HL-60 (cell line): ENCODE results near the gene ZNRF4.

Experiments used
- POLR2AphosphoS5 ChIP-seq: IDR thresholded peaks from 2 replicates; pipeline ENCODE4 v1.6.1; 2012; ENCODE audit warnings: low read depth
- TF ChIP-seq, protein P1 (sequence below): IDR thresholded peaks from one replicate; pipeline ENCODE4 v1.5.1; 2011; ENCODE audit warnings: low read length, control low read depth, inconsistent platforms; ENCODE audit not compliant: insufficient read depth

DNA sequence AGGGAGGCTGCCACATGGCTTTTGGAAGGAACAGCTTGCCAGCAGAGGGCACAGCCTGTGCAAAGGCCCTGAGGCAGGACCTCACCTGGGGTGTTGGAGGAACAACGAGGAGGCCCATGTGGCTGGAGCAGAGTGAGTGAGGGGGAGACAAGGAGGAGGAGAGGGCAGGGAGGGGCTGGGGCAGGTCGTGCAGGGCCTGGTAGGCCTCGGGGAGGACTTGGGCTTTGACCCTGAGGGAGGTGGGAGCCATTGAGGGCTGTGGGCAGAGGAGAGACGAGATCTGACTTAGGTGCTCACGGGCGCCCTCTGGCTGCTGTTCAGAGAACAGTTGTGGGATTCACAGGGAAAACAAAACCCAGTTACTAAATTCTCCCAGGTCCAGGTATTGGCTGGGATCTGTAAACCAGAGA lies 25.2 kb downstream of the ZNRF4 start:
- TF ChIP-seq POLR2AphosphoS5: no peak
- TF ChIP-seq, protein P1, sequence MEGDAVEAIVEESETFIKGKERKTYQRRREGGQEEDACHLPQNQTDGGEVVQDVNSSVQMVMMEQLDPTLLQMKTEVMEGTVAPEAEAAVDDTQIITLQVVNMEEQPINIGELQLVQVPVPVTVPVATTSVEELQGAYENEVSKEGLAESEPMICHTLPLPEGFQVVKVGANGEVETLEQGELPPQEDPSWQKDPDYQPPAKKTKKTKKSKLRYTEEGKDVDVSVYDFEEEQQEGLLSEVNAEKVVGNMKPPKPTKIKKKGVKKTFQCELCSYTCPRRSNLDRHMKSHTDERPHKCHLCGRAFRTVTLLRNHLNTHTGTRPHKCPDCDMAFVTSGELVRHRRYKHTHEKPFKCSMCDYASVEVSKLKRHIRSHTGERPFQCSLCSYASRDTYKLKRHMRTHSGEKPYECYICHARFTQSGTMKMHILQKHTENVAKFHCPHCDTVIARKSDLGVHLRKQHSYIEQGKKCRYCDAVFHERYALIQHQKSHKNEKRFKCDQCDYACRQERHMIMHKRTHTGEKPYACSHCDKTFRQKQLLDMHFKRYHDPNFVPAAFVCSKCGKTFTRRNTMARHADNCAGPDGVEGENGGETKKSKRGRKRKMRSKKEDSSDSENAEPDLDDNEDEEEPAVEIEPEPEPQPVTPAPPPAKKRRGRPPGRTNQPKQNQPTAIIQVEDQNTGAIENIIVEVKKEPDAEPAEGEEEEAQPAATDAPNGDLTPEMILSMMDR: peak; percentile 30
